Pericardium fibroblast (primary cell): ENCODE results near the gene IRX2. TPM values are rescaled to one million over a fixed set of nuclear protein-coding genes. Genes with fewer than 3 reads are reported as not detected.

ENCODE experiments used
- total RNA-seq: library from RNA; depleted of rRNA; stranded (reverse); fragments of >200 nt; gene quantifications from 2 replicates; pipeline ENCODE4 v1.2.3, GENCODE V29; 2015

Gene IRX2
- 6.9 and 7.2 TPM in 2 replicates for total RNA-seq

DNA sequence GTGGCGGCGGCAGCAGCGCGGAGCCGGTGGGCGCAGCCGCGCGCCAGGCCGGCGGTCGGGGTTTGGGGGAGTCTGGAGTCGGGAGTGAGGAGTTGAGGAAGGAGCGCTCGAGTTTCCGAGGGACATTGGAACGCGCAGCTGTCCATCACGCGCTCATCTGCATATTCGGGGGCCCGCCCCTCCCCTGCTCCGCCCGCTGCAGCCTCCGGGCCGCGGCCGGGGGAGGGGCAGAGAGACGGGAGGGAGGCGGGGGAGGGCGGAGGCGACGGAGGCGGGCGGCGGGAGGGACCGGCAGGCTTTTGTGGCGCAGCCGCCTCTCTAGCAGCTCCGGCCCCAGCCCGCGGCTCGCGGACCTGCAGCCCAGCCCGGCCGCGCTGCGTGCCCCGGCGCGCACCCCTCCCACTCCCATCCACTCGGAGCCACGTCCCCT, at the start of gene IRX2:
IRX2 (minus strand) TSS at position 86 of the 430 bp plus-strand sequence. CDS start 264 bp downstream, outside the sequence.

